Activated CD4-positive, alpha-beta T cell treated with anti-CD3 and anti-CD28 coated beads for 24 hours (primary cell): ENCODE data around the gene RAP1GAP2.

ENCODE experiments used
- DNase-seq, 2 donors: peaks; one replicate each; pipeline ENCODE4 v3.0.0-alpha.2; 2020; ENCODE audit warnings: low read depth in 2 of 2

RAP1GAP2 gene

DNA sequence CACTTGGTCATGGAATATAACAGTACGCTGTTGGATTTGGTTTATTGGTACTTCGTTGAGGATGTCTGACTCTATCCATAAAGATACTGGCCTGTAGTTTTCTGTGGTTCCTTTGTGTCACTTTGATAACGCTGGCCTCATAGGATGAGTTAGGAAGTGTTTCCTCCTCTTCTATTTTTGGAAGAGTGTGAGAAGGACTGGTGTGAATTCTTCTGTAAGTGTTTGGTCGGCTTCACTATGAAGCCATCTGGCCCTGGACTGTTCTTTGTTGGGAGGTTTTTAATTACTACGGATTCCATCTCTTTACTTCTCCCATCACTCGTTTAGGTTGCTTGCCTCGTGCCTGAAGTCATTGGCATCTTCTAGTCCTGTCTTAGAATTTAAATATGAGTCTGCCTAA, 149.9 kb downstream of the RAP1GAP2 start:
- DNase-seq = no peak

DNA sequence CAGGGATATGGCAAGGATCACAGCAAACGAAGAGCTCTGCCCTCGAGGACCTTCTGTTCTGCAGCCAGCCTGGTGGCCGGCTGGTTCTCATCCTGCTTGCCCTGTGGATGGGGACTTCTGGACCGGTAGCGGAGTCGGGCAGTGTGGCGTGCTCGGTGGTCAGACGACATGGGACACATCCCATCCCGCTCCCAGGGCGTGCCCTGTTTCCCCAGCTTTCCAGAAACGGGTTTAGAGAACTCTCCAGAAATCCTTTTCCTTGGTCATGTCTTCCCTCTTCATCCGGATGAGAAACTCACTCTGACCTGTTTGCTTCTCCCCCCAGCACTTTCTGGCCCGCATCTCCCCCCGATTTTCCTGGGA, 151.3 kb downstream of the RAP1GAP2 start:
- no peak for DNase-seq

DNA sequence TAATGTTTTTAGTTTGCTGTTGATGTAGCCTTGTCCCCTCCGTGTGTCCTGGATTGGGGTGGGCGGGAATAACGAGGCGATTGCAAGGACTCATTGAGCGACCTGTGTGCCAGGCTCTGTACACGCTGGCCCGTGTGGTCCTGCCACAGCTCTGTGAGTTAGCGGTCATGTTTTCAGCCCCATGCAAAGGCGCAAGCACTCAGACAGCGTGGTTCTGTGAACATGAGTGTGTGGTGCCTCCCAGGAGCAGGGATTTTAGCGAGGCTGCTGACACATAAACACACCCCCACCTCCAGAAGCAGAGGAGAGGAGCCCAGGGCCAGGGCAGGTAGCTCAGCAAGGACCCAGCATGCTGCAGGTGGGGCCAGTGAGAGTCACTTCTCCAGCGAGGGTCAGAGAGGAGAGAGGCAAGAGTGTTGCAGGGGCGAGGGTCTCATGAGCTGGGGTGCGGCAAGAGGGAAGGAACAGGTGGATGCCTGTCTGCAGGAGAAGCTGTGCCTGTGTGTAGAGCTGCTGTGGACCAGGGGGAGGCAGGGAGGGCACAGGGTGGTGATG, 151.8 kb downstream of the RAP1GAP2 start:
- no peak for DNase-seq

DNA sequence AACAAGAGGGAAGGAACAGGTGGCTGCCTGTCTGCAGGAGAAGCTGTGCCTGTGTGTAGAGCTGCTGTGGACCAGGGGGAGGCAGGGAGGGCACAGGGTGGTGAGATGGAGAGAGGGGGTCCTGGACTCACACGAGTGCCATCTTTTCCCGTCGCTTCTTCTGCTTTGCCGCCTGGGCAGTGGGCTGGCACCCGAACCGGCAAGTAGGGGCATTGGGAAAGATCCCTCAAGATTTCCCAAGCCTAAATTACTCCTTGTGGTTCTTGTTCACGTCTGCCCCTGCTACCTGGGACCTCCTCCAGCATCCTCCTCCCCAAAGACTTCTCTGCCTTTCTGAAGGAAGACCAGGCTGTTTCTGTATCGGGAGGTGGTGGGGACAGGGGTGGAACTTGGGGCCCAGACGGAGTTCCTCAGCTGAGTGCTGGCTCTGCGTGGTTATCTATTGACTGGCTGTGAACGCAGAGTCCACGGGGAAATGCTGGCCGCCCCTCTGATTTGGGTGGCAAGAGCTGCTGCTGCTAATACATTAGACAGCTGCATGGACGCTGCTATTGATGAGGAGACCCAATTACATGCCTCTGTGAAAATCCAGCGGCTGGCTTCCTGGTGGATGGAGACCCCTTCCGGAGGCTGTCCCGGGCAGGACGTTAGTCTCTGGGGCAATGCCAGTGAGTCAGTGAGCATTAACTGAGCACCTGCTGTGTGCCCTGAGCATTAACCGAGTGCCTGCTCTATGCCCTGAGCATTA, 152.7 kb downstream of the RAP1GAP2 start:
- DNase-seq = no peak

DNA sequence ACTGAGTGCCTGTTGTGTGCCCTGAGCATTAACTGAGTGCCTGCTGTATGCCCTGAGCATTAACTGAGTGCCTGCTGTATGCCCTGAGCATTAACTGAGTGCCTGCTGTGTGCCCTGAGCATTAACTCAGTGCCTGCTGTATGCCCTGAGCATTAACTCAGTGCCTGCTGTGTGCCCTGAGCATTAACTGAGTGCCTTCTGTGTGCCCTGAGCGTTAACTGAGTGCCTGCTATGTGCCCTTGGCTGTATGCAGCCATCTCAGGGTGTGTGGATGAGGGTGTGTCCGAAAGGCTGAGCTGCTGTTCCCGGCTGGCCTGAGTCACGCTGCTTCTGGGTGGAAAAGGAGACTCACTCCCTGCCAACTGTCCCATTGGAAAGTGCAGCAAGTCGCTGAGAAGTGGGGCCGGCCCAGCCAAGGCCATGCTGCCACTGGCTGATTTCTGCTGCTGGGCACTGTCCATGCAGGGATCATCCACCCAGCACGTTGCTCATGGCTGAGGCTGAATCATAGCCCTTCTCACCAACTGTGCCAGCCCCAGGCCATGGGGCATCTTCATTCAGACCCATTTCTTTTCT, 153.3 kb downstream of the RAP1GAP2 start:
- DNase-seq = no peak

DNA sequence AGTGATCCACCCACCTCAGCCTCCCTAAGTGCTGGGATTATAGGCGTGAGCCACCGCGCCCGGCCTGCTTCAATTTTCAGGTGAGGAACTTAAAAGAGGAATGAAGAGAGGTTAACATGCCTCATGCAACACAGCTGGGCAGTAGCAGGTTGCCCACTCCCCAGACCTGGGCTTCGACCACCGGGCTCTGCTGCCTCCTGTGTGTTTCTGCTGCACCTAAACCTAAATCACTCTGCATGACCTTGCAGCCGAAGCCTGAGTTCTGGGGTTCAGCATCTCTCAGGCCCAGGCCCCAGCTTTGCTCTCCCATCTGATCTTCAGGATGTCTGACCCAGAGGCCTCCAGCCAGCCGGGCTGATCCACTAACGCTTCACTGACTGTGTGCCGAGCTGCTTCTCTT, 154.6 kb downstream of the RAP1GAP2 start:
- no peak for DNase-seq

DNA sequence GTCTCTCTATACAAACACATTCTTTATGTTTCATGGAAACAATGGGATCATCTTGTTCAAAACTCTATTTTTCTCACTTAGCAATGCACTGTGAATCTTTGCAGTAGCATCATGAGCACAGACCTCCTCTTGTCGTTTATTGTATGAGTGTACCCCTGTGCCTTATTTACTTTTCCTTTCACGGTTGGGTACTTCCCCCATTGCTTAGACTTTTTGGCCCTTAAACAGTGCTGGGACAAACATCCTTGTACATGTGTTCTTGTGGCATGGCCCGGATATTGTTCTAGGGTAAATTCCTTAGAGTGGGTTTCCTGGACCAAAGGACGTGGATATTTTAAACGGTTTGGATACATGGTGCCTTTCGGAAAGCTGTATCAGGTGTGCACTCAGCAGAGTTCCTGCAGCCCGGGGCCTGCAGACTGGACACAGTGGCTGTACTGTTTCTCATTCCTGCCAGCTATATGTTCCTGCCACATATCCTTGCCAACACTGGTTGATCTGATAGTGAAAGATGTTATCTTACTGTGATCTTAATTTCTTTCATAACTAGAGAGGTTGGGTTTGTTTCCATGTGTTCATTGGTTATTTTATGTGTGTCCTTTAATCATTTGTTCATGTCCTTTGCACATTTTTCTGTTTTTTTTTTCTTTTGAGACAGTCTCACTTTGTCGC, 156.1 kb downstream of the RAP1GAP2 start:
- no peak for DNase-seq

DNA sequence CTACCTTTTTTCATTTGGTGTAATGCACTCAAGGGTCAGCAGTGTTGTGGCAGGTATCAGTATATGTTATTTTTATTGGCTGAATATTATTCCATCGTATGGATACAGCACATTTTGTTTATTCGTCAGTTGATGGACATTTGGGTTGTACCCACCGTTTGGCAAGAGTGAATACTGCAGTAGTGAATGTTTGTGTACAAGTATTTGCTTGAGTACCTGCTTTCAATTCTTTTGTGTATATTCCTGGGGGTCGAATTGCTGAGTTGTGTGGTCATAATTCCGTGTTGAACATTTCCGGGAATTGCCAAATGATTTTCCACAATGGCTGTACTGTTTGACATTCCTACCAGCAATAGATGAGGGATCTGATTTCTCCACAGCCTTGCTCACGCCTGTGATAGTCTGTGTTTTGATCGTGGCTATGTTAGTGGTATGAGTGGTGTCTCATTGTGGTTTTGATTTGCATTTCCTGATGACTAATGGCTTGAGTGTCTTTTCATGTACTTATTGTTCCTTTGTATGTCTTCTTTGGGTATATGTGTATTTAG, 158.7 kb downstream of the RAP1GAP2 start:
- DNase-seq = peak; percentile 4 to 6

DNA sequence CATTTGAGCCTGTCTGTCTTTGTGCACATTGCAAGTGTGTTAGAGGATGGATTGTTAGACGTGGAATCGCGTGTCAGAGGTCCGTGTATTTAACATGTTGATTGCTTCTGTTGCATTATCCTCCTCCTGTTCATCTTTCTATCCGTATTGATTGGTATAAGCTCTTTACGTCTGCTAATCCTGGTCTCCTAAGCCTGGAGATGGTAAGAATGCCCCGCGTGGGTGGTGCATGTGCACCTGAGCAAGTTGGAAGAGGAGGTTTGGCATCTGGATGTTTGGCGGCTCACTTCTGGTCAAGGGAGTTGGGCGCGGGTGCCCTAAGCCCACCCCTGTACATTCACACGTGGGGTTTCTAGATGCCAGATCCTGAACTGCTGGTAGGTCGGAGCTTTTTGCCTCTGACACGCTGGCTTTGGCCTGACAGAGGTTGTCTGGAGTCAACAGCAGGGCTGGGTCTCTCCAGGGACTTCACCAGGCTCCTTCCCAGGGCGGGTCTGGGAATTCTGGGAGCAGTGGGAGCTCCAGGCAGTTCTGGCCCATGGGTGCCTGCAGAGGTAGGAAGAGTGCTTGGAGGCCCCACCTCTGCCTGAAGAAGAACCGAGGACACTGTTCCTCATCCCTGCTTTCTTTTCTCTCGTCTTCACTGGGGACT, 159.8 kb downstream of the RAP1GAP2 start:
- DNase-seq = no peak

DNA sequence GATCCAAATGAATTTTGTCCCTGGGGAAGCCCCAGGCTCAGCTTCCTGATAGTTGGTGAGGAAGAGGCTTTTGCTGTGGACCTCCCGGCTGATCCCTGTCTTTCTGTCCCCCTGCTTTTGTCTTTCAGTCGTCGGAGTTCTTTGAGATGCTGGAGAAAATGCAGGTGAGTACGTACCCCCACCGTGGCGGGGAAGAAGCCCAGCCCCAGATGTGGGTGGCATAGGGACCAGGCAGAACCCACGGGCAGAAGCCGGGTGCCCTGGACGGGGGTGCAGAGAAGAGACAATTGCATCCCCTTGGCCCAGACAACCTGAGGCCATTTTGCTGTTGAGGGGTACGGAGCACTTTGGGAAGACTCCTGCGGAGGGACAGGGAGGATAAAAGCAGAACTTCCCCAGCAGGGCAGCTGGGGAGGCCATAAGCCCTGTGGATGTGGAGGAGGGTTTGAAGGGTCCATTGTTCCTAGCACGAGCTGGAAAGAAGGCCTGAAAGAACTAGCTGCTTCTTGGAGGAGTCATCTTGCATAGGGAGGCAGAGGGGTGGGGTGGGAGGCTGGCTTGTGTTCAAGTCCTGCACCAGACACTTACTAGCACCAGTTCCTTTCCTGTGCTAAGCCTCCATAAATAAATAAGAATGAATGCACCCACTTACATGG, 161.5 kb downstream of the RAP1GAP2 start:
- DNase-seq = no peak

DNA sequence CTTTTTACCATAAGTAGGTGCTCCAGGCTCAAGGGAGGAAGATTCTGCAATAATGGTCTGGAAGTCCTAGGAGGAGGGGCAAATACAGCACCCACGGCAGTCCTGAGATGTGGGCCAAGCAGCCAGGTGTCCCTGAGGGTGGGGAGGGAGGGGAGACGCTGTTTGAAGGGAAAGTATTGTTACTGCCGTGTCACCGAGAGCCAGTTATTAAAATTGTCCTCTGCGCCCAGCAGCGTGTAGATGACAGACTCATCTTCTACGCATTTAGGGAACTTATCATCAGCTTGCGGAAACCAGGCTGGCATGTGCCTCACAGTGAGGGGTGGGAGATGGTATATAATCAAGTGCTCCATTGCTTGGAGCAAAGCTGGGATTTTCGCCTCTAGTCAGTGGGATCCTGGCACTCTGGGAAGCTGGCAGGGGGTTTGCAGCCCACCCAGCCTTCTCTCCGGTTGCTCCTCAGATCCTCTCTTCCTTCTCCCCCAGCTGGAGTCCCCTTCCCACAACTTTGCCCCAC, 162.5 kb downstream of the RAP1GAP2 start:
- DNase-seq = no peak

DNA sequence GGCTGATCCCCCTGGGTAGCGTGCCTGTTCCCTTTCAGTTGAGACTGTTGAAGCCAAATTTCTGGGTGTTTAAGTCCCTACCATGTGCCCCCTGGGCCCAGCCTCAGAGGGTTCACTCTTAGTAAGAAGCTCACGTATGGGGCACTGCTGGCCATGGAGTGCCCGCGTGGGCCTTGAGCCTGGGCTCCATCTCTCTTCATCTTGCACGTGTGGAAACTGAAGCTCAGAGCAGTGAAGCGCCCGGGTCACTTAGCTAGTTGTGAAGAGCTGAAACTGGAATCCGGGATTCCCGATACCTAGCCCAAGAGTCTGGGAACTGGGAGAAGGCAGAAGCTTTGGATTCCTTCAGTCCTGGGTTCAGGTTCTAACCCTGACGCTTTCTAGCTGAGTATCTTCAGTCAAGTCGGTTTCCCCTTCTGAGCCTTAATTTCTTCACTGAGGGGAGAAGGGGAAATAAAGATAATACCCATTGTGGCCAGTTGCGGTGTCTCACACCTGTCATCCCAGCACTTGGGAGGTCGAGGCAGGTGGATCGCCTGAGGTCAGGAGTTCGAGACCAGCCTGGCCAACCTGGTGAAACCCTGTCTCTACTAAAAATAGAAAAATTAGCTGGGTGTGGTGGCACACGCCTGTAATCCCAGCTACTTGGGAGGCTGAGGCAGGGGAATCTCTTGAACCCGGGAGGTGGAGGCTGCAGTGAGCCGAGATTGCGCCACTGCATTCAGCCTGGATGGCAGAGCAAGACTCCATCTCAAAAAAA, 163.3 kb downstream of the RAP1GAP2 start:
- no peak for DNase-seq

DNA sequence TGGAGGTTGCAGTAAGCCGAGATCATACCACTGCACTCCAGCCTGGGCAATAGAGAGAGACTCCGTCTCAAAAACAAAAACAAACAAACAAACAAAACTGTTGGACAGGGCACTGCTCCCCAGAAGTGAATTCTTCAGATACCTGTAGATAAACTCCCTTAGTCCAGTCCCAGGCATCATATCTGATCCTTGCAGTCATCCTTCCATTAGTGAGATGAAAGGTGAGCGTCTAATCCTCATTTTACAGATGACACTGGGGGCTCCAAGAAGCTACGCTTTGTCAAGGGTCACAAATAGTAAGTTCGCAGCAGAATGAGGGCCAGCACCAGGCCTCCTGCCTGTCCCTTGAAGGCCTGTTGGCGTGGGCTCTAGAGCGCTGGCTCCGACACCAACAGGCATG, 165.2 kb downstream of the RAP1GAP2 start:
- DNase-seq = no peak

DNA sequence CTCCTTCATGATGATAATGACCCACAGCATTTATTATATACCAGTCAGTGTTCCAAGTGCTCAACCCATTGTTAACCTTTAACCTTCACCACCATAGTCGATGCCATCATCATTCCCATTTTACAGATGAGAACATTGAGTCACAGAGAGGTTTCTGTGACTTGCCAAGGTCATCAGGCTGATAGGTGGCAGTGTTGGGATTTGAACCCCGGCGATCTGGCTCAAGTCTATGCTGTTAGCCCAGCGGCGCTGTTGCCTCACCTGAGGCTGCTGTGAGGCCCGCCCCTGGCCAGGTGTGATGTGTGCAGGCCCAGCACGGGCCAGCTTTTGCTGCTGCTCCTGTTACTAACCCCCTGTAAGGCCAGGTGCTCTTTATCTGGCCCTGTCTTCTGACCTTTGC, 166.0 kb downstream of the RAP1GAP2 start:
- DNase-seq = no peak

DNA sequence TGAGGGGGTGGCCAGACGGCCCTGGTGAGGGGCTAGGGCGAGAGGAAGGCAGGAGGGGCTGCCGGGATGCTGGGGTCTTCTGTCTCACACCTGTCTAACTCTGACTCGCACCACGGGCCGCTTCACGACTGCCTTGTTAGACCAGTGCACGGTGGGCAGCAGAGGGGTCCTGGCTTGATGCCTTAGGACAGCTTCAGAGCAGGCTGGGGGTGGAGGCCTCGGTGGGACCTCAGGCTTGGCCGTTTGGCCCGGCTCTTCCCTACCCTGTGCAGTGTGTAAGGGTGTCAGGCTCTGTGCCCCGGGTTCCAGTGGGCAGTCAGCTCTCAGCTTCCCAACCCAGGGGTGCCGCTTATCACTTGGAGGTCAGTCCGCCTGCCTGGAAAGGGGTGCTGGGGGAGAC, 166.5 kb downstream of the RAP1GAP2 start:
- DNase-seq = no peak

DNA sequence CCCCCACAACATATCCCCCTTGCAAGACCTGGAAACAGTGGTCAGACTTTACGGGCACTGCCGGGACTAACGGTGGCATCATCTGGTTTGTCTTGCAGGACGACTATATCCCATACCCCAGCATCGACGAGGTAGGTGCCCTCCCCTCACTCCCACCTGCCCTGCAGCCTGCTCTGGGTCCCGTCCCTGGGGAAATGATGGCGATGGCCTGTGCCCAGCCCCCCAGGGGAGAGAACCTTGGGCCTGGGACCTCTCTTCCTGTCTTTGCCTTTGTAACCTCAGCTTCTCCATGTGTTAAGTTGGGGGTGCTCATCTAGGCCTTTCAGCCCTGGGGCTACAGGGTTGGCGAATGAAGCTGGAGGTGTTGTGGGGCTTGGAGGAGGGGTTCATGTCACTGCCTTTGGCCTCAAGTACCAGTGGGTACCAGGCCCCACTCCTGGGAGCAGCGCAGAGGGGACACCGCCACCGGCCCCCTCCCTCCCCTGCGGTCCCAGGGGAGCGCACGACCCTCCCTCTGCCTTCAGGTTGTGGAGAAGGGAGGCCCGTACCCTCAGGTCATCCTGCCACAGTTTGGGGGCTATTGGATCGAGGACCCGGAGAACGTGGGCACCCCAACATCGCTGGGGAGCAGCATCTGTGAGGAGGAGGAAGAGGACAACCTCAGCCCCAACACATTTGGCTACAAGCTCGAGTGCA, 167.2 kb downstream of the RAP1GAP2 start:
- DNase-seq = no peak

DNA sequence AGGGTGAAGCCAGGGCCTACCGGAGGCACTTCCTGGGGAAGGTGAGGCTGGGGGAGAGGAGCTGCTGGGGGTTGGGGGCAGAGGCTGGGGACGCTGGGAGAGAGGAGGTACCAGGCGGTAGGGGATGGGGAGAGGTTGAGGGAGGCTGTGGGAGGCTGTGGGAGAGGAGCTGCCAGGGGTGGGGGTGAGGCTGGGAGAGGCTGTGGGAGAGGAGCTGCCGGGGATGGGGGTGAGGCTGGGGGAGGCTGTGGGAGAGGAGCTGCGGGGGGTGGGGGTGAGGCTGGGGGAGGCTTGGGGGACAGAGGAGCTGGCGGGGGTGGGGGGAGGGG, 167.8 kb downstream of the RAP1GAP2 start:
- no peak for DNase-seq

DNA sequence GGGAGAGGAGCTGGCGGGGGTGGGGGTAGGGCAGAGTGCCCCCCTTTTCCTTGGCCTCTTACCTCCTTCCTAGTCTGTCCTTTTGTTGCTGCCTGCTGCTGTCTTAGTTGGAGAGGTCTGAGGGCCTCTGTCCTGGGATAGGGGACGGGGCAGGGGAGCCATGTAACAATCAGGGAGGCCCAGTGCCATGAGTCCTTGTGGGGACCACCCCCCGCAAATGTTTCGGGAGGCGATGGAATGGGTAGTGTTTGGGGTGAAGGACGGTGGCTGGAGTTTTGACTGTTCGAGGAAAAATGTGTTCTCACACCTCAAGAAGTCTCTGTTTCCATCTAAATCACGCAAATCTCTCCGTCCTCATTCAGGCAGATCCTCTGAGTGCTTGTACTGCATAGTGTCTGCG, 168.1 kb downstream of the RAP1GAP2 start:
- no peak for DNase-seq

DNA sequence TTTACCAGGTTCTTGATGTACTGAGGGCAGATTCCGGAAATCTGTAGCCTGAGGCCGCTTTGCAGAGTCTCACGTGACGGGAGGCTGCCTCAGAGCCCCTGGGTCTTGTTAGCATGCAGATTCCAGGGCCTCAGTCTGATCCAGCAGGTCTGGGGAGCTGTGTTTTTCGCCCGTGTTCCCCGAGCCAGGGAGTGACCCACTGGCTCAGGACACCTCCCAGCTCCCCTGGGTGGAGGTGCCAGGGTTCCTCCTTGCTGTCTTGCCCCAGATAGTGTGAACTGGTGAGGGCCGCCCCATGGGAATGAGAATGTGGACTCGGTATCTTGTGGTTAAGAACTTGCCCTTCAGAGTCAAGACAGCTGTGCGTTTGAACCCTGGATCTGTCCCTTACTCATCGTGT, 168.6 kb downstream of the RAP1GAP2 start:
- DNase-seq = no peak
